Measurements from ENCODE around the gene PFKFB1. TPM values are rescaled to one million over a fixed set of nuclear protein-coding genes. Genes with fewer than 3 reads are reported as not detected.

PFKFB1 gene
- total and polyA plus RNA-seq, 9 of the 15 experiments (the other 6 are each of a cell fraction or from before 2014, with no cell fraction given), result 0.07 to 0.24 (median 0.15) TPM; not detected in 2

DNA sequence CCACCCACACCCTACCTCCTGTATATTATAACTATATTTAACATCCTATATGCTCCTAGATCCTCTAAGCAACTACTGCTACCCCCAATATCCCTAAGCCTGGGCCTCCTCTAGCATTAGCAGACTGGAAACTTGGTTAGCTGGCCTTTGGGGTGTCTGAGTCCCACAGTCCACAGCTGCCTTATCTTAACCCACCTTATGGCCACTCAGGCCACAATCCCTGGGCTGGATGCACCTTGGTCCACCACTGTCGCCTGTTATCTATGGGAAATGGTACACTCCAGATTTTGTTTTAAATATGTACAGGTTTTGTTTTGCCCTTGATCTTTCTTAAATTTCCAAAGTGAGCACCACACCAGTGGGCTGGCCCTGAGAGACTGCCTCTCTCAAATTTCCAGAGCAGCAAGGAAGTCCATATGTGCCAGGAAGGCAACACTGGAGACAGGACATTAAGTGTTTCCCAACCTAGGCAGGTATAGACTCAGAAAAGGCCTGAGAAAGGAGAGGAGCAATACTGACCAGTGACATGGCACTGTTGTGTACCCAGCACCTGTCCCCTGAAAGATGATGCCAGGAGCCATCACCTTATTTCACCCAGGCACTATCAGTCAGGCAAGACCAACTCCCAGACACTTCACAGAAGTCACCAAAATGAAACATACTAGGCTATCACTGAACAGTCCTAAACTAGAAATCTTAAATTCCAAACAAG lies 921 bp downstream of the PFKFB1 start:
- no CpG with 5 or more reads among the region's 1 CpG for WGBS (ENCODE audit: insufficient coverage, low coverage, missing lambda C conversion rate)
- DNase-seq (ENCODE audit: extremely low read depth in 1 of 4, low spot score in 3 of 4), result peak; percentile 61 to 70 (median 67)
- 0 out of 5 replicates have a peak, but pooled peaks cover 0 to 5% of the 10 kb centered on the region in 2 experiments for H3K27me3 ChIP-seq (ENCODE audit: control insufficient read depth in 2 of 2, insufficient read depth in 2 of 2, low read length in 2 of 2)
- no peaks in the 10 kb centered on the region for H3K79me2 ChIP-seq (ENCODE audit: control insufficient read depth, insufficient read depth, low read length)
- no peak overlapping the region for H3K9ac ChIP-seq (ENCODE audit: insufficient read depth in 1 of 2, low read depth in 2 of 2, low read length in 2 of 2)
- POLR2A ChIA-PET, result no interaction called here
- no peak overlapping the region for H2AFZ ChIP-seq (ENCODE audit: low read depth, low read length)
- in situ Hi-C loops (cut with MboI) (no loop called here), intact Hi-C loops (cut with micrococcal nuclease) (no loop called here)
- no peaks in the 10 kb centered on the region for H3K9me1 ChIP-seq (ENCODE audit: control insufficient read depth, insufficient read depth, low read length)
- no peak overlapping the region for H3K27ac ChIP-seq (ENCODE audit: extremely low read depth, low read depth, low read length)
- H3K4me2 ChIP-seq (ENCODE audit: insufficient read depth, low read length), result no peak overlapping the region
- no peaks in the 10 kb centered on the region for H3K36me3 ChIP-seq (ENCODE audit: control insufficient read depth, insufficient read depth, low read length)
- CTCF ChIA-PET (ENCODE audit: low intra/inter-chr PET ratio), result no interaction called here
- H3K4me1 ChIP-seq (replicated peaks in 1 of 2; ENCODE audit: control insufficient read depth in 2 of 2, insufficient read depth in 2 of 2, low read length in 2 of 2), result peaks cover 0 to 18% of the 10 kb centered on the region in 2 experiments; a peak in 2 of 5 replicates
- no peaks in the 10 kb centered on the region for H3K9me3 ChIP-seq (replicated peaks; ENCODE audit: control insufficient read depth, insufficient read depth, low read depth, low read length)
- H3K4me3 ChIP-seq, result no peak overlapping the region
- FAIRE-seq, result peak; percentile 76
- ATAC-seq, result peak; percentile 91
- H4K20me1 ChIP-seq (replicated peaks; ENCODE audit: control insufficient read depth, insufficient read depth, low read length), result no peaks in the 10 kb centered on the region
- BruUV-seq (replicated peaks), result no TSS peak
- TF ChIP-seq, protein P1, sequence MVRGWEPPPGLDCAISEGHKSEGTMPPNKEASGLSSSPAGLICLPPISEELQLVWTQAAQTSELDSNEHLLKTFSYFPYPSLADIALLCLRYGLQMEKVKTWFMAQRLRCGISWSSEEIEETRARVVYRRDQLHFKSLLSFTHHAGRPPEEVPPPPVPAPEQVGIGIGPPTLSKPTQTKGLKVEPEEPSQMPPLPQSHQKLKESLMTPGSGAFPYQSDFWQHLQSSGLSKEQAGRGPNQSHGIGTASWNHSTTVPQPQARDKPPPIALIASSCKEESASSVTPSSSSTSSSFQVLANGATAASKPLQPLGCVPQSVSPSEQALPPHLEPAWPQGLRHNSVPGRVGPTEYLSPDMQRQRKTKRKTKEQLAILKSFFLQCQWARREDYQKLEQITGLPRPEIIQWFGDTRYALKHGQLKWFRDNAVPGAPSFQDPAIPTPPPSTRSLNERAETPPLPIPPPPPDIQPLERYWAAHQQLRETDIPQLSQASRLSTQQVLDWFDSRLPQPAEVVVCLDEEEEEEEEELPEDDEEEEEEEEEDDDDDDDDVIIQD (CRISPR knock-in tag; IDR thresholded peaks at IDR 0.05), result no peak
- TF ChIP-seq ZNF696 (CRISPR knock-in tag; conservative IDR thresholded peaks at IDR 0.05), result no peak
- no peak for TF ChIP-seq GATAD2A (IDR thresholded peaks at IDR 0.05)
- TF ChIP-seq MEF2A (IDR thresholded peaks at IDR 0.05; ENCODE audit: control insufficient read depth, low read depth, low read length), result no peak
- TF ChIP-seq, protein P2, sequence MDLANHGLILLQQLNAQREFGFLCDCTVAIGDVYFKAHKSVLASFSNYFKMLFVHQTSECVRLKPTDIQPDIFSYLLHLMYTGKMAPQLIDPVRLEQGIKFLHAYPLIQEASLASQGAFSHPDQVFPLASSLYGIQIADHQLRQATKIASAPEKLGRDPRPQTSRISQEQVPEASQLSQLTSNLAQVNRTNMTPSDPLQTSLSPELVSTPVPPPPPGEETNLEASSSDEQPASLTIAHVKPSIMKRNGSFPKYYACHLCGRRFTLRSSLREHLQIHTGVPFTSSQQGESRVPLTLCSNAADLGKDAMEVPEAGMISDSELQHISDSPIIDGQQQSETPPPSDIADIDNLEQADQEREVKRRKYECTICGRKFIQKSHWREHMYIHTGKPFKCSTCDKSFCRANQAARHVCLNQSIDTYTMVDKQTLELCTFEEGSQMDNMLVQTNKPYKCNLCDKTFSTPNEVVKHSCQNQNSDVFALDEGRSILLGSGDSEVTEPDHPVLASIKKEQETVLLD (IDR thresholded peaks at IDR 0.05), result no peak
- TF ChIP-seq HNRNPL (IDR thresholded peaks at IDR 0.05; ENCODE audit: low read depth, low read length), result no peak
- no peak for TF ChIP-seq RFX1 (IDR thresholded peaks at IDR 0.05)
- TF ChIP-seq ZNF263 (CRISPR knock-in tag; IDR thresholded peaks at IDR 0.05; ENCODE audit: borderline replicate concordance), result no peak
- TF ChIP-seq FOXK2 (conservative IDR thresholded peaks at IDR 0.05 in 1 of 2, IDR thresholded peaks at IDR 0.05 in 1 of 2; ENCODE audit: low read depth in 2 of 2), result 0 out of 4 replicates have a peak, but pooled peaks of 1 of the 2 experiments have one; percentile 24
- TF ChIP-seq SMARCA4 (IDR thresholded peaks at IDR 0.05), result peak; percentile 38; the same call in 1 of the 2 replicates
- no peak for TF ChIP-seq ZNF707 (CRISPR knock-in tag; conservative IDR thresholded peaks at IDR 0.05)
- TF ChIP-seq, protein P3, sequence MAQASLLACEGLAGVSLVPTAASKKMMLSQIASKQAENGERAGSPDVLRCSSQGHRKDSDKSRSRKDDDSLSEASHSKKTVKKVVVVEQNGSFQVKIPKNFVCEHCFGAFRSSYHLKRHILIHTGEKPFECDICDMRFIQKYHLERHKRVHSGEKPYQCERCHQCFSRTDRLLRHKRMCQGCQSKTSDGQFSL (CRISPR knock-in tag; IDR thresholded peaks at IDR 0.05), result no peak
- TF ChIP-seq, protein P3 (tag; IDR thresholded peaks at IDR 0.05), result no peak
- TF ChIP-seq HCFC1 (IDR thresholded peaks at IDR 0.05; ENCODE audit: low read depth, low read length), result no peak
- no peak for TF ChIP-seq L3MBTL2 (IDR thresholded peaks at IDR 0.05)
- TF ChIP-seq, protein P4, sequence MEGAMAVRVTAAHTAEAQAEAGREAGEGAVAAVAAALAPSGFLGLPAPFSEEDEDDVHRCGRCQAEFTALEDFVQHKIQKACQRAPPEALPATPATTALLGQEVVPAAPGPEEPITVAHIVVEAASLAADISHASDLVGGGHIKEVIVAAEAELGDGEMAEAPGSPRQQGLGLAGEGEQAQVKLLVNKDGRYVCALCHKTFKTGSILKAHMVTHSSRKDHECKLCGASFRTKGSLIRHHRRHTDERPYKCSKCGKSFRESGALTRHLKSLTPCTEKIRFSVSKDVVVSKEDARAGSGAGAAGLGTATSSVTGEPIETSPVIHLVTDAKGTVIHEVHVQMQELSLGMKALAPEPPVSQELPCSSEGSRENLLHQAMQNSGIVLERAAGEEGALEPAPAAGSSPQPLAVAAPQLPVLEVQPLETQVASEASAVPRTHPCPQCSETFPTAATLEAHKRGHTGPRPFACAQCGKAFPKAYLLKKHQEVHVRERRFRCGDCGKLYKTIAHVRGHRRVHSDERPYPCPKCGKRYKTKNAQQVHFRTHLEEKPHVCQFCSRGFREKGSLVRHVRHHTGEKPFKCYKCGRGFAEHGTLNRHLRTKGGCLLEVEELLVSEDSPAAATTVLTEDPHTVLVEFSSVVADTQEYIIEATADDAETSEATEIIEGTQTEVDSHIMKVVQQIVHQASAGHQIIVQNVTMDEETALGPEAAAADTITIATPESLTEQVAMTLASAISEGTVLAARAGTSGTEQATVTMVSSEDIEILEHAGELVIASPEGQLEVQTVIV (CRISPR knock-in tag; IDR thresholded peaks at IDR 0.05; ENCODE audit: borderline replicate concordance), result no peak
- no peak for TF ChIP-seq ERF (CRISPR knock-in tag; IDR thresholded peaks at IDR 0.05)

All from K562 (cell line).